Inferior parietal cortex (tissue), 1 donor: ENCODE results near the gene ADGRL3.
"Not testable (repeated sequence)": the region's sequence is repeated elsewhere in the genome, so short reads cannot be mapped to it uniquely, and the experiment has no call there.

ENCODE experiments used
- DNase-seq: peaks from one replicate; pipeline ENCODE4 v3.0.0-alpha.2; 2016; ENCODE audit errors: extremely low spot score

Gene ADGRL3

GRCh38 chr4:61493470-61493869 is 293.3 kb downstream of the ADGRL3 start:
- no peak for DNase-seq

DNA sequence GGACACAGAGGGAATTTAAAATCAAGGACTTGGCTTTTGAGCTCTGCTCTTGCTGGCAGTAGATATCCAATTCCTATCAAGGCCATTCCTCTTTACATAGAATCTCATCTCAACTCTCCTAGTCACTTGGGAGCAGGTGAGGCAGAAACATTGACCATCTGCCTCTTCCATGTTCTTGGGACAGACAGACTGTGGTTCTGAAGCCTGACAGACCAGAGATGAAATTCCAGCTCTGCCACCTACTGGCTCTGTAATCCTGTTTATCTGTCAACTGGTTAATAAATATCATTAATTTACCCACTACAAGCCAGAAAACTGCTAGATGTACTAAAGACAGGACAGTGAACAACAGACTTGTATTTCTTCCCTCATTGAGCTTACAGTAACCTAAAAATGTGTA is 300.8 kb downstream of the ADGRL3 start:
- no peak for DNase-seq

DNA sequence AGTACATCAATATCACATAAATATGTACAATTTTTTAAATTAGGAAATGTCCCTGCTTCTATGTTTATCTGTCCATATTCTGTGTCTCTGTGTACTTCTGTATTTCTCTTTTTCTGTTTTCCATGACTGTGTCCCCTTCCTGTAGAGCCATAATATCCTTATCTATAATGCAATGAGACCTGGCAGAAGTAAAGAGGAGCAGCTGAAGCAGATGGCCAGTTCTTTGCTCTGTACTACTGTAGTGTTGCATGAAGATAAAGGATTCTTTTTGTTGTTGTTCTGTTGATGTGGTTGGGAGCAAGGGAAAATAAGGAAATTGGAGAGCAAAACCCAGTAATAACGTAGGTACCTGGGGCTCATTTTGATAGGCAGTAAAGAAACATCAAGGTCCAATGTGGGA is 301.7 kb downstream of the ADGRL3 start:
- DNase-seq = no peak

- no peak for DNase-seq
Measured at GRCh38 chr4:61505773-61506685, 305.9 kb downstream of the ADGRL3 start.

GRCh38 chr4:61507091-61507490 is 307.0 kb downstream of the ADGRL3 start:
- DNase-seq = no peak

- not testable (repeated sequence) for DNase-seq
Measured at GRCh38 chr4:61509721-61510241, 309.7 kb downstream of the ADGRL3 start.

GRCh38 chr4:61511716-61512488 is 311.8 kb downstream of the ADGRL3 start:
- no peak for DNase-seq

- no peak for DNase-seq
Measured at GRCh38 chr4:61514991-61515390, 314.9 kb downstream of the ADGRL3 start.

- no peak for DNase-seq
Measured at GRCh38 chr4:61517144-61517543, 317.0 kb downstream of the ADGRL3 start.

- DNase-seq = no peak
Measured at GRCh38 chr4:61520166-61520565, 320.0 kb downstream of the ADGRL3 start.

GRCh38 chr4:61520681-61521160 is 320.6 kb downstream of the ADGRL3 start:
- DNase-seq = no peak

- DNase-seq = no peak
Measured at GRCh38 chr4:61521451-61521850, 321.3 kb downstream of the ADGRL3 start.

DNA sequence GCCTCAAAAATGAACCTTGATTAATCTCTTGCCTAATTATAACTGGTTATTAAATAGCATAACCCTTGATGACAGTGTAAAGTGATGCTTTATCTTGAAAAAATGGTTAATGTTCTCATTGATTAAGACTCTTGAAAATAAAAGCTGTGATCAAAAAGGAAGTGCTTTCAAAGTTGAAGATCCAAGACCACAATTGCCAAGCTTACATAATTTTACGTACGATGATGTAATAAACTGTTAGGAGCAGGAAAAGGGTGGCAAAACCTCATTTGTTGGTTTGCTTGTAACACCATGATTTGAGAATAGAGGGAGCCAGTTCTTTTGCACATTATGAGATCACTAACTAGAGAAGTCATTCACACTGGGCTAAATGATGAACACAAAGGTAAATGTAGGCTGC is 322.2 kb downstream of the ADGRL3 start:
- no peak for DNase-seq

GRCh38 chr4:61527888-61528287 is 327.8 kb downstream of the ADGRL3 start:
- no peak for DNase-seq

GRCh38 chr4:61528595-61528994 is 328.5 kb downstream of the ADGRL3 start:
- no peak for DNase-seq

GRCh38 chr4:61531188-61531587 is 331.1 kb downstream of the ADGRL3 start:
- DNase-seq = no peak

- DNase-seq = no peak
Measured at GRCh38 chr4:61532336-61533000, 332.3 kb downstream of the ADGRL3 start.

GRCh38 chr4:61533140-61533539 is 333.0 kb downstream of the ADGRL3 start:
- no peak for DNase-seq

DNA sequence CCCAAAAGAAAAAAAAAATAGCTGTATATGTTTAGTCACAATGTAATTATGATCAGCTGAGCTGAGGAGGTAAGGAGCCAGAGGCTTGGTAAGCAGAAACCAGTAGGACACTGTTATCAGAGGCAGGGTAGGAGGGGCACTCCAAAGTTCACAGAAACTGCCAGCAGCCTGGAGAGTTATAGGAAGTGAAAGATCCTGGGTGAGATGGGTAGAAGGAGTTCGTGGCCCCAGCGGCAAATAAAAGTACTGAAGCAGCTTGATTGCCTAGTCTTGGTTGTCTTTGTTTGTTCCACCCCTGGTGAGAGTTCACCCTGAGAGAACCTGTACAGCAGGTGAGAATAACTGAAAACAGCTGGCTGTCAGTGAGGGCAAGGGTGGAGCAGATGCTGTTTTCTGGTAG is 340.8 kb downstream of the ADGRL3 start:
- no peak for DNase-seq

GRCh38 chr4:61541459-61541858 is 341.3 kb downstream of the ADGRL3 start:
- no peak for DNase-seq

DNA sequence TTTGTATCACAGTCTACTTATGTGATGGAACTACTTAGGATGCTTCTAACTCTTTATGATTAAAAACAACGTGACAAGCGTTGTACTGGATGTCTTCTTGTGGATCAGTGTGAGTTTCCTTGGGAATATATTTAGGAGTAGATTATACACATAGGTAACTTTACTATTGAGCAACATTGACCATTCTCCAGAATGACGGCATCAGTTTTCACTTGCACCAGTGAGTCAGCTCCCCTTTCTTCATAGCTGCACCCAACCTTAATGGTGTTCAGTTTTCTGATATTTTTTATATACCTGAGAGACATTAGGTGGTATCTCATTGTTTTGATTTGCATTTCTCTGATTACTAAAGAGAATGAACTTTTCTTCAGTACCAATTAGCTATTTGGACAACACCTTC is 343.9 kb downstream of the ADGRL3 start:
- DNase-seq = no peak

DNA sequence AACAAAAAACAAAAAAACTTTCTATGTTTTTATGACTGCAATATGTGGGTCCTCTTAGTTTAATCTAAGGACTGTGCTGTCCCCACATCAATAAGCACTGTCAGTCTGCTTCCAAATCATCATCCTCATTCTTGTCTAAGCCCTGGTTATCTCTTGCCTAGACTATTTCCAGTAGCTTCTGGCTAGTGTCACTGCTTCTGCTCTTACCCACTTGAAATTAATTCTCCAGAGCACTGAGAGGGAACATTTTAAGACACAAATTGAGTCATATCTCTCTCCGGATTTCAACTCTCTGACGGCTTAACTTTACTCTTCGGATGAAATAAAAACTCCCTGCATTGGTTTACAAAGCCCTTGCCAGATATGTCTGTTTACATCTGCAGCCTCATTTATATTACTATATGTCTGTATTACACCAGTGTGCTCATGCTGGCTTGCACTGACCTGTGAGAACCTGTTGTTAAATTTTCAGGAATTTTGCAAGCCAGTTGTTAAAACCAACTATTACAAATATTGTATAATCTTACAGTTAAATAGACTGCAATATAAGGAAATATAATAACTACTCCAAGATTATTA is 345.9 kb downstream of the ADGRL3 start:
- DNase-seq = no peak
